HG02571 (cell line): ENCODE results near the gene CD19.
"Not testable (repeated sequence)": the region's sequence is repeated elsewhere in the genome, so short reads cannot be mapped to it uniquely, and the experiment has no call there.

Experiments
- ATAC-seq: cut with Tn5 transposase; IDR thresholded peaks from one replicate; pipeline ENCODE4 v1.9.1; 2021; ENCODE audit warnings: mild to moderate bottlenecking, moderate library complexity; ENCODE audit not compliant: unreplicated experiment

CD19 gene

GRCh38 chr16:28905800-28906372, 25.9 kb upstream of the CD19 start:
- ATAC-seq, result no peak

GRCh38 chr16:28910086-28911031, 21.4 kb upstream of the CD19 start:
- no peak for ATAC-seq

GRCh38 chr16:28912558-28912957, 19.2 kb upstream of the CD19 start:
- no peak for ATAC-seq

- no peak for ATAC-seq
Observed at GRCh38 chr16:28913946-28914724, 17.6 kb upstream of the CD19 start.

GRCh38 chr16:28915181-28915580, 16.6 kb upstream of the CD19 start:
- ATAC-seq, result no peak

- ATAC-seq, result no peak
Observed at GRCh38 chr16:28917095-28917494, 14.7 kb upstream of the CD19 start.

GRCh38 chr16:28918698-28919097, 13.1 kb upstream of the CD19 start:
- ATAC-seq, result no peak

- ATAC-seq, result no peak
Observed at GRCh38 chr16:28923231-28923587, 8.6 kb upstream of the CD19 start.

- peak; percentile 38 for ATAC-seq
Observed at GRCh38 chr16:28923652-28924398, 7.9 kb upstream of the CD19 start.

- ATAC-seq, result peak; percentile 5
Observed at GRCh38 chr16:28924399-28924761, 7.4 kb upstream of the CD19 start.

GRCh38 chr16:28924762-28925385, 6.9 kb upstream of the CD19 start, which contains the start of gene RABEP2:
Gene RABEP2 (minus strand): TSS chr16:28925238. CDS start chr16:28925163, 75 bp downstream.
- peak; percentile 59 for ATAC-seq

GRCh38 chr16:28925386-28926228, 6.2 kb upstream of the CD19 start:
- peak; percentile 26 for ATAC-seq

GRCh38 chr16:28926284-28926683, 5.5 kb upstream of the CD19 start:
- not testable (repeated sequence) for ATAC-seq

GRCh38 chr16:28927815-28928214, 4.0 kb upstream of the CD19 start:
- no peak for ATAC-seq

- no peak for ATAC-seq
Observed at GRCh38 chr16:28930203-28930602, 1.6 kb upstream of the CD19 start.

GRCh38 chr16:28930652-28931051, 1.1 kb upstream of the CD19 start:
- no peak for ATAC-seq

- no peak for ATAC-seq
Observed at GRCh38 chr16:28932339-28933141, 769 bp downstream of the CD19 start.

- no peak for ATAC-seq
Observed at GRCh38 chr16:28933171-28933570, 1.4 kb downstream of the CD19 start.

GRCh38 chr16:28935346-28935745, 3.6 kb downstream of the CD19 start:
- no peak for ATAC-seq
